ENCODE measurements around the gene VSTM4.
A peak's percentile ranks its signal among the peaks of the same experiment; 100 is the strongest.

The VSTM4 gene

DNA sequence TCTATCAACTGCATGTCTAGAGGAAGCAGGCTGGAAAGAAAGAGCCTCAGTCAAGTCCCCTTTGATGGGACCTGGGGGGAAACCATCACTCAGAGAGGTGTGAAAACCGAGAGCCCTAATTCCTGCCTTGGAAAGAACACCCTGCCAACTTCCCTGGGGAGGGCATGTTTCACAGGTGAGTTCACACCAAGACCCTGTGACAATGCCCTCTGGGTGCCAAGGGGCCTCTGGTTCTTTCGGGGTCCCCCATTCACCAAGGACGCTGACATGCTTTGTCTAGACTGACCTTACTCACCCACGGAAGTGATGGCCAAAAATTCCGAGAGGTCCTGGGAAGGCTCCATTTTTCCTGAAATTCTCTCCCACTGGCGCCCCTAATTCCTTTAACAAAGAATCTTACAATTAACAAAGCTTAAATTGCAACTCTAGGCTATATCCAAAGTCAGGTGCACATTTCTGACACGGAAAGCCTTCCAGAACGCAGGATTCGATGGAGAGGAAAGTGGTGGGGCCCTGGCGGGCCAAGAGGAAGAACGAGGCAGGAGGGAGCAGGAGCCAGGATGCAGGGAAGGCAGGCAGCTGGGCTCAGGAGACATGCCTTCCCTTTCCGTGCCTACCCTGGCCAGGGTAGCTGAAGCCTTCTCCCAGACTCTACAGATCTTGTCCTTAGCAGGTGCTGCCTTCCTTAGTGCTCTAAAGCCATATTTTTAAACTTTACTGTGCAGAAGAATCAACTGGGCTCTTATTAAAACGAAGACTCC, 23.7 kb downstream of the VSTM4 start:
- no peak for DNase-seq (ENCODE audit: low spot score)

DNA sequence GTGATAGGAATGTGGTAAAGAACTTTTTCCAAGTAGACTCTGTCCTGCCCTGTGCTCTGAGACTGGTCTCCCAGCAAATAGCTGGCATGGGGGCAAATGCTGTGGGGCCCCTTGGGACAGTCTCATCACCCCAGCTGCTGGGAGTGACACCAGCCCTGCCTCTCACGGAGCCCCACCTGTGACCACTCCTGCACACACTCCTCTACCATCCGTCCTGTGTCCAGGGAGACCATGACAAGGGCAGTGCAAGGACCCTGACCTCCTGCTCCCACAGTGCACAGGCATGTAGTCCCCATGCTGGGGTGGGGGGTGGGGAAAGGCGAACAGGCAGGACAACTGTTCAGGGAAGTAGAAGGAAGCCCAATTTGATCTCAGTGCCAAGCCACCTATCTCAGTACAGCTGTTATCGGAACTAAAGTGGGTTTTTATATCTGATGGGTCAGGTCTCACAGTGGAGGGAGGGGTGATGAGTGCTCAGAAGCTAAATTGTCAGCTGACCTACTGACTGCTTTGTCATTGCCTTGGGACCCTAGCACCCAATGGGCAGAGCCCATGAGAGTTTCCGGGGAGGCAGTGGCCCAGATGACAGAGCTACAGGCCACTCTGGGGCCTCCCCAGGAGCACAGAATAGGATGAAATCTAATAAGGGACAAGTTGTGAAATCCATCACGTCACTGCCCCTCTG, 24.5 kb downstream of the VSTM4 start:
- no peak for DNase-seq (ENCODE audit: low spot score)

DNA sequence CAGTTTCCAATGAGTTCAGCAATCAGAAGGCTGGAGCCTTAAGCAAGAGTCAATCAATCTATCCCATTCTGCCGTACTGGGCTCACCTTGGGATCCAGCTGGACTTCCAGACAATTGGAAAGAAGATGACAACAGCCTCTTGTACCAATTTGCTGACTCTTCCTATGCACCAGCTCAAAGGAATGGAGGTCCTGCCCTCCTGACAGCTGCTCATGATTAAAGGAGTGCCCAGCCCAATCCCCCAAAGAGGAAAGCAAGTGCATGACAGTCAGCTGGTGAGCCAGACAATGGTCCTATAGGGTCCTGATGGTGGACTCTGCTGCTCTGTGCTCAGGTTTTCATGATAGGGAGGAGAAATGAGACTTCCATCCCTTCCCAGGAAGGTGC, 25.1 kb downstream of the VSTM4 start:
- DNase-seq (ENCODE audit: low spot score), result no peak

- DNase-seq (ENCODE audit: low spot score), result no peak
These were observed 25.6 kb downstream of the VSTM4 start for GRCh38 chr10:49089557-49090188.

DNA sequence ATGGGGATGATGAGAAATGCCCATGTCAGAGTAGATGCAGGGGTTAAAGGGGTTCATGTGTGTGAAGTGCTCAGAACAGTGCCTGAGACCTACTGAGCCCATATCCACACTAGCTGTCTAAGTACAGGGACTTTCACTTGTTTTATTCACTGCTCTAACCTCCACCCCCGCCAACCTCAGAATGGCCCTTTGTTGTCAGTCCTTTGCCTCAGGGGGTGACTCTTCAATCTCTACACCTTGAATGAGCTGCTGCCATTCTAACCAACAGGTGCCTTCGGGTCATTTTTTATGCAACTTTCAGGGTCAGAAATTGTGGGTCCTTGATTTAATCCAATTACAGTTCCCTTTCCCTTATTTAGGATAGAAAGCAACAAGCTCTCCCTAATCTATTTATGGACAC, 26.2 kb downstream of the VSTM4 start:
- no peak for DNase-seq (ENCODE audit: low spot score)

DNA sequence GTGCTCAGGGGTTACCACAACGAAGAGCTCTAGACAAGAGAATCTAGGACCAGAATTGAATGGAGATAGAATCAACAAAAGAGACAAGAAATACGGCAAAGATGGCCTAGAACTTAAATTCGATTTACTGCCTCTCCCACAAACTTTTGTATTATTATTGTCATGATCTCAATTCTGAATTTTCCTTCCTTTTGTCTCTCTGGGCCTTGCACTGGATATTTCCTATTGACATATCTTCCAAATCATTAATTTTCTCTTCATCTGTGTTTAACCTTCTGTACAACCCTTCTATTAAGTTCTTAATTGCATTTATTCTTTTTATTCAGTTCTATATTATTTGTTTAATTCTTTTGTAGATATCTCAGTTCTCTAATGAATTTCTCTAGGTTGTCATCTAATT, 28.4 kb downstream of the VSTM4 start:
- no peak for DNase-seq (ENCODE audit: low spot score)

DNA sequence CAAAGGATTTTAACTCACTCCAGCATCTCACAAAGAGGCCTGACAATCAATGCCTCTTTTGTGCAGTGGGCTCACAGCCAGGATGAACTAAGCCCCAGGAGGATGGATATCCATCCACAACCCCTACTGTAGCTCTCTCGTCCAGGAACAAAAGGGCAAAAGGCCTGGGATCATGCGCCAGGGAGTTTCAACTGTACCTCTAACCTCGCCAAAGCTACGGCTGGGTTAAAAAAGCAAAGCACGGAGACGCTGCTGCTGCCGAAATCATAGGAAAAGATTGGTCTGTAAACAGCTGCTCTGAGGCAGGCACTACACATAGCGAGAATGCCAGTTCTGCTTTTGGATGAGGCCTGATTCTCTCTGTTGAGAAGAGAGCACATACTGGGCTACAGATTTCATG, 32.1 kb downstream of the VSTM4 start:
- DNase-seq (ENCODE audit: low spot score), result no peak

DNA sequence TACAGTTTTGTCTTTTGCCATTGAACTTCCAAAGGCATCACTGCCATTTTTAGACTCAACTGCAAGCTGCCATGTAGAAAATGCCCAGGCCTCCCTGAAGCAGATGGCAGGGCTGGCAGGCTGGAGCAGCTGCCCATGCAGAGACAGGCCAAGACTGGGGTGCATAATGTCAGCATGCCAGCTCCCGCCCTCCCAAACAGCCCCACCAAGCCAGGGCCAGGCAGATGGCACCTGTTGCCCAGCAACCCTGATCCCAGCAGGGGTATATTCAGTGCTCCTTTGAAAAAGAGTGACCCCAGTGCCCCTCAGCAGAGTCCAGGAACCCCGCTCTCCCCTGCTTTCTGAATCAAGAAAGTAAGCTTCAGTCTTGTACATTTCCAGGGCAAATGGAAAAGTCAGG, 32.6 kb downstream of the VSTM4 start:
- DNase-seq (ENCODE audit: low spot score), result no peak

GRCh38 chr10:49081547-49082275, 33.6 kb downstream of the VSTM4 start:
- DNase-seq (ENCODE audit: low spot score), result no peak

- DNase-seq (ENCODE audit: low spot score), result no peak
These were observed 34.4 kb downstream of the VSTM4 start for GRCh38 chr10:49080965-49081364.

DNA sequence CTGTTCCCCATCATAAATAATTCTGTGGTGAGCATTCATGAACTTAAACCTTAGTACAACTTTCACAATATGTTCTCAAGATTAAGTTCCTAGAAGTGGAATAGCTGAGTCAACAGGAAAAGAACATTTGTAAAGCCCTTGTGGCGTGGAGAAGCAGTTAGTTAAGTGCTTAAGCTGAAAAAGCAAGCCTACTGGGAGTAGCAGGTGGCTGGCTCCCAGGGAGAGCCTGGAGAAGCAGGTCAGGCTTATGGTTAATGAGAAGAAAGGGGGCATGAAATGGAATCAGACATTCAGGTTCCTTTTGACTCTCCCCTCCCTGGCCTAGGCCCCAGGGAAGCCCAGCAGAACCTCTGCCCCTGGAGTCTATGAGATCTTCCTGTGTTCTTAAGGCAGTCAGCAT, 35.3 kb downstream of the VSTM4 start:
- DNase-seq (ENCODE audit: low spot score), result peak; percentile 57

DNA sequence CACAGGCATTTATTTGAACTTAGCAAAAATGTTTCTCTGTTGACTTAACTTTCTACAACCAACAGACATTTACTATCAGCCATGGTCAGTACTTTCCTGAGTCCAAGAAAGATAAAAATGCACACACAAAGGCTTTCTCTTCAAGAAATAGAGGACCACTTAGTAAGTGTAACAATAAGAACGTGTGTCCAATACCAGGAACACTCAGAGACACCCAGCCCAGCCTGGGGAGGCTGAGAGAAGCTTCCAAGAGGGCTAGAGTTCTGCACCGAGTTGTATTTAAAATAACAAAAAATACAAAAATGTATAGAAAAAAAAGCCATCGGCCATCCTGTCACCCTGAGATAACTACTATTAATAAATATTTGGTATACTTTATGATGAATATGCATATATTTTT, 35.8 kb downstream of the VSTM4 start:
- DNase-seq (ENCODE audit: low spot score), result no peak

GRCh38 chr10:49079072-49079471, 36.2 kb downstream of the VSTM4 start:
- DNase-seq (ENCODE audit: low spot score), result no peak

DNA sequence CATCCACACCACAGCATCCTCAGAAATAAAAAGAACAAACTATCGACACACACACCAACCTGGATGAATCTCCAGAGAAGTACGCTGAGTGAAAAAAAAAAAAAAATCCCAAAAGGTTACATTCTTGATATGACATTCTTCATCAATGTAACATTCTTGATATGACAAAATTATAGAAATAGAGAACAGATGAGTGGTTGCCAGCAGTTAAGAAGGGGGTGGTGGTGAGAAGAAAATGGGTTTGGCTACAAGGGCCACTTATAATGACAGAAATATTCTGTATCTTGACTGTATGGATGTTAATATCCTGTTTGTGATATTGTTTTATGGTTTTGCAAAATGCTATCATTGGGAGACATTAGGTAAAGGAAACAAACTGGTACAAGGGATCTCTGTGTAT, 36.9 kb downstream of the VSTM4 start:
- peak; percentile 36 for DNase-seq (ENCODE audit: low spot score)

DNA sequence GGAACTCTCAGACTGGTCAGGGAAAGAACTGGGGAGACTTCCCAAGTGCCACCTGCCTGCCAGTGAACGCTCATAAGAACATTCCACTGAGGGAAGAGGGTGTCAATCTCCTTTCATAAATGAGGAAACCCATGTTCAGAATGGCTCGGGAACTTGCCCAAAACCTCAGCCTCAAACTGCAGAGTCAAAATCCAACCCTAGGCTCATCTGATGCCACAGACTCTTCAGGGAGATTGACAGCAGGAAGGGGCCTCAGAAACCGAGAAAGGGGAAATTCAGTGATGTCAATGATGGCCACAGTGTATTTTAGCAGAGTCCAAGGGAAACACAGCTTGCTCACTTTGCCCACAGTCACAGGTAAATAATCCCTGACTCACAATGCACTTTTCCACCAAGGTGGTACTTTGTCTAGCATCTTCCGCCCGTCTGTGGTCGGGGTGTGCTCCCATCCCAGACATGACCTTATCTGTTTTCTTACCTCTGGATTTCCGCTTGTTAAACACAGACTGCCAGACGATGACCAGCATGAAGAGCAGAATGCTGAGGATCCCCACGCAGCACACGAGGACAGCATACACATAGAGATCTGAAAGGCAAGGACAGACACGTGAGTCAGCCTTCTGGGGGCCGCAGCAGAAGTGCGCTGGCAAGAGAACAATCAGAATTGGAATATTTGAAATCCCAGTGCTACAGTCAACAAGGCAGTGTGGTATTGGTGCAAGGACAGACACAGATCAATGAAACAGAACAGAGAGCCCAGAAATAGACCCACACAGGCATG, 38.4 kb downstream of the VSTM4 start:
- peak; percentile 49 for DNase-seq (ENCODE audit: low spot score)

DNA sequence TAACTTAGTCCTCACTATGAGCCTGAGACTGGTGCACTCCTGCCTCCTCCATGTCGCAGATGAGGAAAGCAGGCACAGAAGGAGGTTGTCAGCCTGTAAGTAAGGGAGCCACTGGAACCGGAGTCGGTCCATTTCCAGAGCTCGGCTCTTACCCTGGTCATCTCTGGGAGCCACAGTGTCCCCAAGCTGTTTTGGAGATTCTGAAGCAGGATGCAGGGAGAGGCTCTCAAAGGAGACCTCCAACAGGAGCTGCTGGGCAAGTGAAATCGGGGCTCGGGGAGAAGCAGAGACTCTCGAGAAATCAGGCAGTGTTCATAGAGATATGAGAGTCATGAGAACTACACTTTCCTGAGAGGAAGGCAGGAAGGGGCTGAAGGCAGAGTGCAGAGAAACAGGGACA, 39.0 kb downstream of the VSTM4 start:
- no peak for DNase-seq (ENCODE audit: low spot score)

DNA sequence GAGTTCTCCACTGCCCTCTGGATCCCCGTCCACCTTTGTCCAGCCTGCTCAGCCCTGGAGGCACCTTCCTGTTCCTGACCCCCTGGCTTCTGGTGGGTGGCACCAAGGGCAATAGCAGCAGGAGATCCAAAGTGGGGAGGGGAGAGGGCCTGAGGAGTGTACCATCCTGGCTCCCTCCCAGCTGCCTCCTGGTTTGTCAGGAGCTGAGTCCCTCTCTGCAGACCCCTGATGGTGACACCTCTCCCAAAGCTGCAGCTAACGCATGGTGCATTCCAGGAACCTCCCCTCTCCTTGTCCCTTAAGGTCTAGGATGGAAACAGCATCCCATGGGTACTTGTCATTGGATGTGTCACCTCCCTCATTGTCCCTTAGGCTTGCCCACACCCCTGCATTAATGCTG, 39.6 kb downstream of the VSTM4 start:
- no peak for DNase-seq (ENCODE audit: low spot score)

DNA sequence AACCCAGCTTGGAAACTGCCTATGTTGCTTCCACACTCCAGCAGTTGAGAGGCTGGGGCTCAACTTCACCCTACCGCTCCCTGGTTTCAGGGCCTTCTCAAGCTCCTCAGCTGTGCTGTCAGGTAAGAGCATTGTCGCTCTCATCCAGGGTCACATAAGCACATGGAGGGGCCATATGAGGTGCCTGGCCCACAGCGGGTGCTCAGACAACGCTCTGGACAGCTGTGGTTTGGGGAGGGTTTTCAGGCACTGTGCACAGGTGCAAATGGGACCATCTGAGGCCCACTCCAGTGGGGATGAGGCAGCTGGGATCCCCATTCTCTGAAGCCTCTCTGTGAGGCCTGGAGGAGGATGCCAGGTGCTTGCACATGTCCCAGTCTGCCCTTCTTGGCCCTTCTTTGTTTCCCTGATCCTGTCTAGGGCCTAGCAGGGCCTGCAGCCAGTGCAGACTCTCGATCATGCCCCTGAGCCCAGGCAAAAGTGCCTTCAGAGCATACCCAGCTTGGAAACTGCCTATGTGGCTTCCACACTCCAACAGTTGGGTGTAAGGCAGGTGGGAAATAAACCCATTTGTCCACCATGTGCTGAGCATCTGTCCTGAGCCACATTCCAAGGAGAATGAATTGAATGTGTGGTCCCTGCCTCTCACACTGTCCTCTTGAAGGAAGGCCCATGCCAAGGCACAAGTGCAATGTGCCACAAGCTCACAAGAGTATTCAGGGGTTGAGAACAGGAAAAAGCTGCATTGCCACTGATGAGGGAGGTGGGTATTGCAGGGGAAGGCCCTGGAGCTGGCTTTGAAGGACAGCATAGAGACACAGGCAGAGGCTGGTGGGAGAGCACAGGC, 40.3 kb downstream of the VSTM4 start:
- no peak for DNase-seq (ENCODE audit: low spot score)

DNA sequence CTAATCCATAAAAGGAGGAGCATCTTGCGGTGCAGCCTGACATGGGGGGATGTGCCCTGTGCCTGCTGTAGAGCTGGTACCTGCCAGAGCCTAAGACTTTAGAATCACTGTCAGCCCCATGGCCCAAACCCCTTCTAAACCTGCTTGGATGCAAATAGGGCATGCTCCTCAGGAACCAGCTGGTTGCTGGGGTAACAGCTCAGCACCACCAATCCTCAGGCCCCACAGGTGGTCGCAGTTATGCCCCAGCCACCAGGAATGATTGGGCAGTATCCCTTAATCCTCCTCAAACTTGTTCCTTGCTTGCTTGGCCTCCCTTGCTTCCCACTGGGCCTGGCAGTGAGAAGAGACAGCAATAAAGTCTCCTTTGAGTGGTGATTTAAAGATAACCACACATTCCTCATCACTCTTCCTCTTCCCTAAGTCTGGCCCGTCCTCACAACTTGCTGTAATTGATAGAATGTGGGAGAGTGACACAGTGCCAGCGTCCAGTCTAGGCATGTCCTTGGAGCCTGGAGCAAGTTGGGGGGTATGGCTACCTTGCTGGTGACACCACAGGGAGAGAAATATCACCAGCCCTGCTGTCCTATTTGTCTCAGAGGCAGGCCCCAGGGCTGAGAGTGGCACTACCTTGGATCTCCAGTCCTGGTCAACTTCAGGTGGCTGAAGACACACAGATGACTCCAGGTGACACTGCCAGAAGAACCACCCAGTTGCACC, 43.0 kb downstream of the VSTM4 start:
- no peak for DNase-seq (ENCODE audit: low spot score)

GRCh38 chr10:49071160-49071761, 44.1 kb downstream of the VSTM4 start:
- no peak for DNase-seq (ENCODE audit: low spot score)
